GM06990 (cell line): ENCODE results near the gene ZNF607.

Source experiments
- DNase-seq: peaks from one replicate; pipeline ENCODE4 v3.0.0-alpha.2; 2011; ENCODE audit not compliant: insufficient read length; ENCODE audit errors: extremely low read depth
- H3K27me3 ChIP-seq: replicated peaks from 2 replicates; pipeline ENCODE4 v1.6.0; 2011; ENCODE audit warnings: low read length; ENCODE audit not compliant: control insufficient read depth, insufficient read depth
- H3K36me3 ChIP-seq: 2 replicates; pipeline ENCODE4 v1.5.1; 2011; ENCODE audit warnings: low read length; ENCODE audit not compliant: control insufficient read depth, insufficient read depth
- H3K4me3 ChIP-seq: replicated peaks from 2 replicates; pipeline ENCODE4 v1.5.1; 2011; ENCODE audit warnings: low read depth, mild to moderate bottlenecking, control low read depth, low read length
- TF ChIP-seq, protein P1 (sequence below): IDR thresholded peaks from 2 replicates; pipeline ENCODE4 v1.5.1; 2011; ENCODE audit warnings: low read length, control low read depth, mild to moderate bottlenecking, inconsistent platforms; ENCODE audit not compliant: insufficient read depth, poor library complexity, severe bottlenecking

The ZNF607 gene

DNA sequence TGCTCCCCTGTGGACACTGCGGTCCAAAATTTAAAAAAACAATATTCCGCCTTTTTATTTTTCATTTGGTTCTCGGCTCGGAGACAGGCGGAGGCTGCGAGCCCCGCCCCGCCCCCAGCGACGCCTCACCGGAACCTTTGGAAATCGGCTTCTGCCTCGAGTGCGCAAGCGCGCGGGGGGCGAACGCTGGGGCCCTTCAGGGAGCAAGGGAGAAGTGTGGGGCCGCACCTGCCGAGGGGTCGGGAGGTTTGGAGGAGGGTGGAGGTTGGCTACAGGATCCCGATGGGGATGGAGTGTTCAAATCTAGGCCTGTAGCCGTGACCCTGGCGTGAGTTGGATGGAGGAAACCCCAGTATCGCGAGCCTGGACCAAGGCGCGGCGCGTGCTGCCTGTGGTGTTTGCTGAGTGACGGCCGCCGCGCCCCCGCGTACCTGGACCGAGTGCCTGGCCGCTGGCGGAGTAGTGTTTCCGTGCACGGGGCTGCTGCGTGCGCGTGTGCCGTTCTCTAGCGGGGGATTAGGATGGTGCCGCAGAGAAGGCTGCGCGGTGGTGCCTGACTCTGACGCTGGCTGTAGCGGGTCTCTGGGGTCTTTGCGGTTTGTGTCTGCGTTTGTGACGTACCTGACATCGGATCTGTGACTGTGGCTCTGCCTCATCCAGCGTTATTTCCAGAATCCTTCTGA lies 63.7 kb downstream of the ZNF607 start:
- peak; percentile 90 for DNase-seq
- Histone ChIP-seq H3K27me3 (no peaks in the 10 kb centered on the region), H3K4me3 (peak overlapping the region; percentile 80), H3K36me3 (no peaks in the 10 kb centered on the region)
- TF ChIP-seq, protein P1, sequence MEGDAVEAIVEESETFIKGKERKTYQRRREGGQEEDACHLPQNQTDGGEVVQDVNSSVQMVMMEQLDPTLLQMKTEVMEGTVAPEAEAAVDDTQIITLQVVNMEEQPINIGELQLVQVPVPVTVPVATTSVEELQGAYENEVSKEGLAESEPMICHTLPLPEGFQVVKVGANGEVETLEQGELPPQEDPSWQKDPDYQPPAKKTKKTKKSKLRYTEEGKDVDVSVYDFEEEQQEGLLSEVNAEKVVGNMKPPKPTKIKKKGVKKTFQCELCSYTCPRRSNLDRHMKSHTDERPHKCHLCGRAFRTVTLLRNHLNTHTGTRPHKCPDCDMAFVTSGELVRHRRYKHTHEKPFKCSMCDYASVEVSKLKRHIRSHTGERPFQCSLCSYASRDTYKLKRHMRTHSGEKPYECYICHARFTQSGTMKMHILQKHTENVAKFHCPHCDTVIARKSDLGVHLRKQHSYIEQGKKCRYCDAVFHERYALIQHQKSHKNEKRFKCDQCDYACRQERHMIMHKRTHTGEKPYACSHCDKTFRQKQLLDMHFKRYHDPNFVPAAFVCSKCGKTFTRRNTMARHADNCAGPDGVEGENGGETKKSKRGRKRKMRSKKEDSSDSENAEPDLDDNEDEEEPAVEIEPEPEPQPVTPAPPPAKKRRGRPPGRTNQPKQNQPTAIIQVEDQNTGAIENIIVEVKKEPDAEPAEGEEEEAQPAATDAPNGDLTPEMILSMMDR, result peak; percentile 2

DNA sequence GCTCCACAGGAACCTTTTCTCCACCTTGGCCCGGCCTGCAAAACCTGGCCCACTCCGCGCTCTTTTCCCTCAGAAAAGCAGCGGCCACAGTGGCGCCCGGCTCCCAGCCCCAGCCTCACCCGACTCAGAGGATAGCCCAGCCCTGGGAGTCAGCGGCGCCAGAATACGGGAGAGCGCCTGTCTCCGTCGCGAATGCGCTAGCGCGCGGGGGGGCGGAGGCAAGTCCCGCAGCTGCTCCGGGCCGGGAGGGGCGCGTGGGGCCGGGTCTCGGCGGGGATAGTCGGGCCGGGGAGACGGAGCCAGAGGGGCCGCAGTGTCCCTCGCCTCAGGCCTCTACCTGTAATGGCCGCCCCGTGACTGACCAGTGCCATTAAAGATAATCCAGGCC lies 64.3 kb downstream of the ZNF607 start, which contains the start of gene ZFP30:
Gene ZFP30 (minus strand): TSS at position 165 of the 388 bp plus-strand sequence. CDS start 7,643 bp downstream, outside the sequence.
- no peaks in the 10 kb centered on the region for H3K27me3 ChIP-seq

DNA sequence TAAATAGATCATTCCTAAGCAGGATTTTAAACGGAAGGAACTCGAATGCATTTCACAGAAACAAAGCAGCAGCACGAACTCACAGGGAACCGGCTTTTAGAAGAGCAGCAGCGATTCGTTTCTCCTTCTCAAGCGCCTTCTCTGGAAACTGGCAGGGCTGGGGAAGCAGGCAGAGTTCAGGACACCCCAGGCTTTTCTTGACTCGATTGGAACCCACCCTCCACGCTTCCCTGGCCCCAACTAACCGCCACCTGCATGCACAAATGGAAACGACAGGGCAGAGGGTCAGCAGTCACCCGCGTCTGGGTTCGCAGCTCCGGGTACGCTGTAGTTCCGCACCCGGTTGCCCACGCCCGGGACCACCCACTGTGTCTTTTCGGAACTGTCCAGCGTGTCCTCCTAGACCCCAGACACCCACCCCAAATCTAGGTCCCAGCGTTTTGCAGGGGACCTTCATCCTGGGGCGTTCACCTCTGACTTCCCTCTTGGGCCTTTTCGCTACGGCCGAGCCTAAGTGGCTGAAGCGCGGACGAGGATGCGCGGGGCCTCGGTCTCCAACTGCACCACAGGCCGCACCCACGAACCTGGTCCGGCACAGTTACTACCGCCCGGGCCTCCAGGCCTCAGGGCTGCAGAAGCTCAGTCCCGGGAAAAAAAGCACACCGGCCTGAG lies 64.8 kb downstream of the ZNF607 start:
- H3K27me3 ChIP-seq, result no peaks in the 10 kb centered on the region
- DNase-seq, result peak; percentile 78
- no peaks in the 10 kb centered on the region for H3K36me3 ChIP-seq
- H3K4me3 ChIP-seq, result peak overlapping the region; percentile 80
- TF ChIP-seq, protein P1, result no peak

More for the DNA sequence above, 64.3 kb downstream of the ZNF607 start, which contains the start of gene ZFP30:
- Histone ChIP-seq H3K4me3 (peak within 1 kb of the TSS; percentile 80), H3K36me3 (no peaks in the 10 kb centered on the region)
- DNase-seq, result no peak
- TF ChIP-seq, protein P1, result no peak

DNA sequence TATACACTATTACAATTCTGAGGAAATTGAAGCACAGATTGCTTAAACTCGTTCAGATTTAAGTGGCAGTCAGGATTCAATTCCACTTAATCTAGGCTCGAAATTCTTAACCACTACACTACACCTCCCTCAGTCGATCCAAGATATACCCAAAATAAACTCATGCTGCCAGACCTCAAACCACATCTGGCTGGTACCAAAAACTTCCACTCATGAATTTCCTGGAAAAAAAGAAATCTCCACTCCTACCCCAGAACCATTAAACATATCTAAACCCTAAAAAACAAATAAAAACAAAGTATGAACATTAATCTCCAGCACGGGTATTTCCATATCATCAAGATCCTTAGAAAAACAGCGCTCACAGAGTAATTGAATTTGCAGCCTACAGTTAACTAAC lies 65.4 kb downstream of the ZNF607 start:
- DNase-seq, result no peak
- Histone ChIP-seq H3K4me3 (peak overlapping the region; percentile 80), H3K36me3 (no peaks in the 10 kb centered on the region), H3K27me3 (no peaks in the 10 kb centered on the region)
- TF ChIP-seq, protein P1, result no peak
